CD14-positive monocyte (primary cell): Measurements from ENCODE around the gene TBC1D16. TPM values are rescaled to one million over a fixed set of nuclear protein-coding genes. Genes with fewer than 3 reads are reported as not detected.

Source experiments
- DNase-seq, 3 donors: peaks; one replicate each; pipeline ENCODE4 v3.0.0-alpha.2; 2011 to 2022
- H2AFZ ChIP-seq: 2 replicates; pipeline ENCODE4 v1.6.0; 2012; ENCODE audit warnings: mild to moderate bottlenecking, low read depth, low read length, inconsistent platforms; ENCODE audit not compliant: insufficient read depth, poor library complexity, severe bottlenecking
- H3K27ac ChIP-seq, 2 donors: 1 replicate in 1 of 2; 2 replicates in 1 of 2; pipeline ENCODE4 v1.5.1; 2012 to 2013; ENCODE audit warnings: low read length in 2 of 2, control low read depth in 1 of 2, inconsistent platforms in 1 of 2, low read depth in 1 of 2, mild to moderate bottlenecking in 1 of 2
- H3K27me3 ChIP-seq, 2 donors: one replicate each; pipeline versions ENCODE4 v1.6.0 to v1.6.1; 2011 to 2013; ENCODE audit warnings: low read length in 2 of 2; ENCODE audit not compliant: control insufficient read depth in 2 of 2, insufficient read depth in 2 of 2
- H3K36me3 ChIP-seq, 2 donors: replicated peaks in 1 of 2; 1 replicate in 1 of 2; 2 replicates in 1 of 2; pipeline versions ENCODE4 v1.5.1 to v1.6.1; 2012 to 2013; ENCODE audit warnings: low read length in 2 of 2, control low read depth in 1 of 2, inconsistent platforms in 1 of 2, mild to moderate bottlenecking in 1 of 2; ENCODE audit not compliant: insufficient read depth in 2 of 2, control insufficient read depth in 1 of 2
- H3K4me1 ChIP-seq, 2 donors: 1 replicate in 1 of 2; 2 replicates in 1 of 2; pipeline versions ENCODE4 v1.5.1 to v1.6.1; 2012 to 2013; ENCODE audit warnings: low read length in 2 of 2, control low read depth in 1 of 2, inconsistent platforms in 1 of 2, mild to moderate bottlenecking in 1 of 2, moderate library complexity in 1 of 2; ENCODE audit not compliant: insufficient read depth in 2 of 2, control insufficient read depth in 1 of 2
- H3K4me2 ChIP-seq: replicated peaks from 2 replicates; pipeline ENCODE3; 2012; ENCODE audit warnings: low read length, moderate library complexity, mild to moderate bottlenecking; ENCODE audit not compliant: poor library complexity, severe bottlenecking; ENCODE audit errors: extremely low read depth
- H3K4me3 ChIP-seq, 3 experiments: fragments of 200-600 bp in 1 of 3; sonication (generic) in 1 of 3; replicated peaks in 1 of 3; 1 replicate in 2 of 3; 2 replicates in 1 of 3; pipeline ENCODE4 v1.5.1; 2011 to 2013; ENCODE audit warnings: low read length in 3 of 3, mild to moderate bottlenecking in 3 of 3, control low read depth in 2 of 3, low read depth in 2 of 3, inconsistent platforms in 1 of 3, moderate library complexity in 1 of 3
- H3K79me2 ChIP-seq: 2 replicates; pipeline ENCODE4 v1.6.0; 2012; ENCODE audit warnings: mild to moderate bottlenecking, control low read depth, inconsistent platforms, low read length, moderate library complexity; ENCODE audit not compliant: insufficient read depth
- H3K9ac ChIP-seq: 2 replicates; pipeline ENCODE4 v1.6.0; 2017; ENCODE audit warnings: low read length, mild to moderate bottlenecking; ENCODE audit not compliant: insufficient read depth, poor library complexity, severe bottlenecking
- H3K9me3 ChIP-seq, 2 donors: replicated peaks in 1 of 2; 1 replicate in 1 of 2; 2 replicates in 1 of 2; pipeline versions ENCODE4 v1.5.1 to v1.6.1; 2012 to 2013; ENCODE audit warnings: low read length in 2 of 2, control low read depth in 1 of 2; ENCODE audit not compliant: control insufficient read depth in 1 of 2, insufficient read depth in 1 of 2
- H4K20me1 ChIP-seq: 2 replicates; pipeline ENCODE4 v1.6.0; 2012; ENCODE audit warnings: mild to moderate bottlenecking, low read length, control low read depth, moderate library complexity; ENCODE audit not compliant: insufficient read depth
- H3K27ac Mint-ChIP-seq, 7 donors: one replicate each; pipeline ENCODE4 v1.8.0; 2020; ENCODE audit warnings: mild to moderate bottlenecking in 7 of 7, mixed read lengths in 7 of 7, moderate library complexity in 6 of 7, inconsistent platforms in 2 of 7
- H3K27me3 Mint-ChIP-seq, 3 donors: one replicate each; pipeline ENCODE4 v1.8.0; 2021 to 2022; ENCODE audit warnings: low read depth in 3 of 3, mild to moderate bottlenecking in 3 of 3, mixed read lengths in 3 of 3, moderate library complexity in 3 of 3, inconsistent platforms in 1 of 3
- H3K36me3 Mint-ChIP-seq, 2 donors: one replicate each; pipeline ENCODE4 v1.8.0; 2020; ENCODE audit warnings: mixed read lengths in 2 of 2, inconsistent platforms in 1 of 2, mild to moderate bottlenecking in 1 of 2
- H3K4me1 Mint-ChIP-seq: one replicate; pipeline ENCODE4 v1.8.0; 2020; ENCODE audit warnings: mild to moderate bottlenecking, mixed read lengths
- H3K4me3 Mint-ChIP-seq, 2 donors: one replicate each; pipeline ENCODE4 v1.8.0; 2020; ENCODE audit warnings: mild to moderate bottlenecking in 2 of 2, mixed read lengths in 2 of 2, moderate library complexity in 1 of 2
- H3K9me3 Mint-ChIP-seq, 7 donors: one replicate each; pipeline ENCODE4 v1.8.0; 2020 to 2022; ENCODE audit warnings: mixed read lengths in 7 of 7, mild to moderate bottlenecking in 6 of 7, moderate library complexity in 6 of 7, inconsistent platforms in 2 of 7
- WGBS: methylation state at CpG from one replicate; pipeline ENCODE4 v1.1.5; 2013; ENCODE audit warnings: missing lambda C conversion rate; ENCODE audit not compliant: insufficient coverage; 5-methylcytosine and 5-hydroxymethylcytosine counted together
- intact Hi-C, 2 donors: fragments of 100-400 bp; cut with micrococcal nuclease; formaldehyde crosslinking; loops; one replicate each; pipeline versions ENCODE4 v1.15.0 to v1.15.1; 2023
- polyA plus RNA-seq, 3 donors: library from polyadenylated mRNA; depleted of rRNA in 1 of 3; unstranded in 2 of 3; stranded (reverse) in 1 of 3; fragments of 300-500 nt in 2 of 3; fragments of >200 nt in 1 of 3; fragmentation: Illumina TruSeq in 2 of 3; gene quantifications; 1 replicate in 2 of 3; 2 replicates in 1 of 3; pipeline ENCODE4 v1.2.3, GENCODE V29; 2012 to 2021
- TF ChIP-seq, protein P1 (sequence below): fragments of 200-600 bp; IDR thresholded peaks from one replicate; pipeline ENCODE4 v1.8.0; 2022; ENCODE audit warnings: antibody characterized with exemption, mild to moderate bottlenecking

TBC1D16 gene
- polyA plus RNA-seq, 3 donors: 0.11 to 0.53 (median 0.27) TPM

DNA sequence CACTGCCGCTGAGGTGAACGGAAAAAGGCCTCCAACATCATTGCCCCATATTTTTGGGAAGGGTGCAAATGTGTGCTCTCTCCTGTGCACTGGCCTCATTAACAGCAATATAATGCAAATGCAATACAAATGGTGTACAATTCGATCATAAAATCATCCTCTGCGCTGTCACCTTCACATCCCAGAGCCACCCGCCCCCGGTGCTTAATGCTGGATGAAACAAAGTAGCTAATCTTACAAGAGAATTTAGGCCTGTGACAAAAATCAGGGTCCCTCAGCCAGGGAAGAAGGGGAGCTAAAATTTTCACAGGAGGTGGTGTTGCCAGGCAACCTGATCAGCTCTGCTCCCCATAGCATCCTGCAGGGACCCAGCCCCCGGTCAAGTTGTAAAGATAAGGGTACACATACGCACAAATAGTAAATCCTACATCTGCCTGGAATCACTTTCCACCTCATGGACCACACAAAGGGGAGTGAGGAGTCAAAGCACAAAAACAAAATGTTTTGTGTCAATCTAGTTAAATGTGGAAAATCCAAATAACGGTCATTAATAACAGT, 3.0 kb downstream of the TBC1D16 start:
- Histone ChIP-seq H3K79me2 (no peaks in the 10 kb centered on the region), H3K27me3 (peaks cover 18 to 32% of the 10 kb centered on the region in 2 donors), H3K9ac (no peak overlapping the region), H3K27ac (no peak overlapping the region), H3K4me1 (peaks cover 20 to 31% of the 10 kb centered on the region in 2 donors), H3K36me3 (no peaks in the 10 kb centered on the region), H2AFZ (no peak overlapping the region), H4K20me1 (no peaks in the 10 kb centered on the region), H3K9me3 (no peaks in the 10 kb centered on the region), H3K4me2 (no peak overlapping the region), H3K4me3 (no peak overlapping the region)
- TF ChIP-seq, protein P1, sequence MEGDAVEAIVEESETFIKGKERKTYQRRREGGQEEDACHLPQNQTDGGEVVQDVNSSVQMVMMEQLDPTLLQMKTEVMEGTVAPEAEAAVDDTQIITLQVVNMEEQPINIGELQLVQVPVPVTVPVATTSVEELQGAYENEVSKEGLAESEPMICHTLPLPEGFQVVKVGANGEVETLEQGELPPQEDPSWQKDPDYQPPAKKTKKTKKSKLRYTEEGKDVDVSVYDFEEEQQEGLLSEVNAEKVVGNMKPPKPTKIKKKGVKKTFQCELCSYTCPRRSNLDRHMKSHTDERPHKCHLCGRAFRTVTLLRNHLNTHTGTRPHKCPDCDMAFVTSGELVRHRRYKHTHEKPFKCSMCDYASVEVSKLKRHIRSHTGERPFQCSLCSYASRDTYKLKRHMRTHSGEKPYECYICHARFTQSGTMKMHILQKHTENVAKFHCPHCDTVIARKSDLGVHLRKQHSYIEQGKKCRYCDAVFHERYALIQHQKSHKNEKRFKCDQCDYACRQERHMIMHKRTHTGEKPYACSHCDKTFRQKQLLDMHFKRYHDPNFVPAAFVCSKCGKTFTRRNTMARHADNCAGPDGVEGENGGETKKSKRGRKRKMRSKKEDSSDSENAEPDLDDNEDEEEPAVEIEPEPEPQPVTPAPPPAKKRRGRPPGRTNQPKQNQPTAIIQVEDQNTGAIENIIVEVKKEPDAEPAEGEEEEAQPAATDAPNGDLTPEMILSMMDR: no peak
- Mint-ChIP-seq H3K4me3 (no peak overlapping the region), H3K36me3 (peaks cover 5 to 12% of the 10 kb centered on the region in 2 donors), H3K9me3 (peaks cover 0 to 9% (median 3%) of the 10 kb centered on the region in 7 donors), H3K27ac (no peak overlapping the region), H3K4me1 (peaks cover 32% of the 10 kb centered on the region), H3K27me3 (peaks cover 30 to 46% (median 38%) of the 10 kb centered on the region in 3 donors)
- no CpG with 5 or more reads among the region's 9 CpGs for WGBS
- no peak for DNase-seq
- intact Hi-C loops: loop anchor here in 1 of 2 donors (10.0 kb wide), 1 partner anchor 112 kb away; the partner anchor contains the start of gene EIF4A3

DNA sequence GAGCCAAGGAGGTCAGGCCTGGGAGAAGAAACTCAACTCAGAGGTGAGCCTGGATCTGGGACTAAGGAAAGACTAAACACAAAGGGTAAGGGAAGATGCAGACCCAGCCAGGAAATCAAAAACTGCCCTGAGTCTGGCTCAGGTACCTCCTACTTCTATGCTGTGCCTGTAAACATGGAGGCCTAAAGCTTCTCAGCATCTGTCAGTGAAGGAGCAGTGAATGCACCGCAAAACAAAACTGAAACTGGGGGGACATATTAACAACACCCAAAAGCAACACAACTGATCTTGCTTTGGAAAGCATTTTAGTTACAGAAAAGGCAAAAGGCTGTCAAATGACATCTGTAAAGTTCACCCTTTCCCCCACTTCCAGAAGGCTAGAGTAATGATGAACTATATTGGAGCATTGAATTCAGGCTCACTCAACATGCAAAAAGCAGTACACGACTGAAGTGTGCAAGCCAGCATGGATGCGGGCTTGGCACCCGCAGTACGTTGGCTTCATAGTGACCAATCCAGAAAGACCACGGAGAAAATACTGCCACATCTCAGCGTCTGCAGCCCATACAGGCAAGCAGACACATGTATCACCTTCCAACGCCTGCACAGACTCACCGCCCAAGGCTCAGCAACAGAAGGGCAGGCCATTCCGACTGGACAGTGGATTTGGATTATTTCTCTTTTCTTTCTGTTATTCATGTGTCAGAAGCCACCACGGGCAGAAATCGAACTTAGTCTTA, 3.8 kb downstream of the TBC1D16 start:
- no peaks in the 10 kb centered on the region for H3K36me3 ChIP-seq
- no peak overlapping the region for H3K9ac ChIP-seq
- no peaks in the 10 kb centered on the region for H3K79me2 ChIP-seq
- no peak for DNase-seq
- H3K4me2 ChIP-seq: no peak overlapping the region
- H3K27me3 ChIP-seq: peaks cover 11 to 24% of the 10 kb centered on the region in 2 donors
- 100% methylated on average over 4 of the region's 12 CpGs for WGBS
- Mint-ChIP-seq H3K36me3 (peaks cover 5 to 9% of the 10 kb centered on the region in 2 donors), H3K4me3 (no peak overlapping the region), H3K27ac (no peak overlapping the region), H3K9me3 (peaks cover 0 to 9% (median 3%) of the 10 kb centered on the region in 7 donors), H3K4me1 (peaks cover 28% of the 10 kb centered on the region), H3K27me3 (peaks cover 23 to 38% (median 32%) of the 10 kb centered on the region in 3 donors)
- no peak overlapping the region for H3K4me3 ChIP-seq
- no peak overlapping the region for H3K27ac ChIP-seq
- TF ChIP-seq, protein P1: no peak
- H4K20me1 ChIP-seq: no peaks in the 10 kb centered on the region
- H3K4me1 ChIP-seq: peaks cover 16 to 27% of the 10 kb centered on the region in 2 donors
- intact Hi-C loops: loop anchor here in 1 of 2 donors (10.0 kb wide), 1 partner anchor 113 kb away; the partner anchor contains the start of gene EIF4A3
- H2AFZ ChIP-seq: no peak overlapping the region
- no peaks in the 10 kb centered on the region for H3K9me3 ChIP-seq
